Breast epithelium (tissue), 3 donors: ENCODE data around the gene ZNF552.

Source experiments
- POLR2AphosphoS5 ChIP-seq, 3 donors: sonication (generic); formaldehyde crosslinking; IDR thresholded peaks; one replicate each; pipeline ENCODE4 v1.6.1; 2017; ENCODE audit warnings: antibody characterized with exemption in 3 of 3
- TF ChIP-seq, protein P1 (sequence below), 3 donors: fragments of 450-650 bp; IDR thresholded peaks; one replicate each; pipeline ENCODE4 v1.5.1; 2016 to 2017; ENCODE audit warnings: antibody characterized with exemption in 3 of 3, mild to moderate bottlenecking in 3 of 3, moderate library complexity in 3 of 3

DNA sequence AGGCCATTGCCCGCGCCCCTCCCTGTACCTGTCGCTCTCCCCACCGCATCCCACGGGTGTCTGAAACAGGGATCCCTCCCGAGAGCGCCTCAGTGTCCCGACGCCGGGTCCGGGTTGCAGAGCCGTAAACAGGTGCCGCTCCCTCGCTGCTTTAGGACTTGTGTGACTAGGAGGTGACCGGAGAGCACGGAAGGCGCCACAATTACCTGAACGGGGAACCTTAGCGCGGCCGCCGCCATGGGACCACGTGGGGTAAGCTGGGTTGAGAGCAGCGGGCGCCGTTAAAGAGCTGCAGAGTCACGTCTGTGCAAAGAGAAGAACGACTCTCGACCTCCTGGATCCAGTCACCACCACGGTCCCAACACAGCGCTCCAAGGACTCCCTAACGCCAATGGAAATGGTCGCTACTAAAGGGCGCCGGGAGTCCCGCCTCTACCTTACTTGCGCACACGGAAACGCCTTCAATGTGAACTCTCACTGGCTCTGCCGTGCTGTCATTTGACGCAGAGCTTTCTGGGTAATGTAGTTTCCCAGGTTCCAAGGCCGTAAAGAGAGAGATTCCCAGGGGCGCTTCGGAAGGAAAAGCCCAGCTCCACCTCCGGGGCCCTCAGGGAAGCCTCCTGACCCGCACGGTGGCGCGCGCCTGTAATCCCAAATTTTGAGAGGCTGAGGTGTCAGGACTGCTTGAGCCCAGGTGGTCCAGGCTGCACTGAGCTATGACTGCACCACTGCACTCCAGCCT is at the start of gene ZNF552:
- peak in 2 of 3 donors; percentile 72 to 90 for TF ChIP-seq POLR2AphosphoS5 (IDR thresholded peaks at IDR 0.05)
- TF ChIP-seq, protein P1, sequence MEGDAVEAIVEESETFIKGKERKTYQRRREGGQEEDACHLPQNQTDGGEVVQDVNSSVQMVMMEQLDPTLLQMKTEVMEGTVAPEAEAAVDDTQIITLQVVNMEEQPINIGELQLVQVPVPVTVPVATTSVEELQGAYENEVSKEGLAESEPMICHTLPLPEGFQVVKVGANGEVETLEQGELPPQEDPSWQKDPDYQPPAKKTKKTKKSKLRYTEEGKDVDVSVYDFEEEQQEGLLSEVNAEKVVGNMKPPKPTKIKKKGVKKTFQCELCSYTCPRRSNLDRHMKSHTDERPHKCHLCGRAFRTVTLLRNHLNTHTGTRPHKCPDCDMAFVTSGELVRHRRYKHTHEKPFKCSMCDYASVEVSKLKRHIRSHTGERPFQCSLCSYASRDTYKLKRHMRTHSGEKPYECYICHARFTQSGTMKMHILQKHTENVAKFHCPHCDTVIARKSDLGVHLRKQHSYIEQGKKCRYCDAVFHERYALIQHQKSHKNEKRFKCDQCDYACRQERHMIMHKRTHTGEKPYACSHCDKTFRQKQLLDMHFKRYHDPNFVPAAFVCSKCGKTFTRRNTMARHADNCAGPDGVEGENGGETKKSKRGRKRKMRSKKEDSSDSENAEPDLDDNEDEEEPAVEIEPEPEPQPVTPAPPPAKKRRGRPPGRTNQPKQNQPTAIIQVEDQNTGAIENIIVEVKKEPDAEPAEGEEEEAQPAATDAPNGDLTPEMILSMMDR (IDR thresholded peaks at IDR 0.05) = no peak
